Measurements from ENCODE around the gene CELA3B. TPM values are rescaled to one million over a fixed set of nuclear protein-coding genes. Genes with fewer than 3 reads are reported as not detected.

Gene CELA3B
- total and polyA plus RNA-seq, 2 of the 8 experiments (the other 6 are each of a cell fraction or from before 2014, with no cell fraction given), result not detected

- Histone ChIP-seq H4K91ac (replicated peaks; ENCODE audit: insufficient read length, low read length) (peak overlapping the region; percentile 42), H3K23ac (ENCODE audit: insufficient read length) (no peak overlapping the region), H3K14ac (ENCODE audit: insufficient read length) (no peak overlapping the region), H2AFZ (ENCODE audit: low read length) (no peak overlapping the region), H2BK5ac (ENCODE audit: low read depth, low read length) (peak overlapping the region; percentile 2; the same call in 1 of the 2 replicates), H2BK15ac (ENCODE audit: low read length) (no peak overlapping the region), H3K23me2 (ENCODE audit: low read depth, low read length) (no peaks in the 10 kb centered on the region), H3K36me3 (ENCODE audit: control insufficient read depth in 2 of 4, insufficient read depth in 4 of 4, low read length in 3 of 4) (no peaks in the 10 kb centered on the region), H4K5ac (ENCODE audit: insufficient read length, low read depth, low read length) (no peak overlapping the region), H2BK120ac (replicated peaks; ENCODE audit: low read depth, low read length) (no peak overlapping the region), H3K4me1 (replicated peaks in 1 of 4; ENCODE audit: control insufficient read depth in 3 of 4, insufficient read depth in 4 of 4, low read length in 3 of 4) (peaks cover 8 to 38% (median 20%) of the 10 kb centered on the region in 4 experiments), H2BK20ac (ENCODE audit: low read length) (no peak overlapping the region), H3K79me1 (ENCODE audit: low read depth, low read length) (peaks cover 25% of the 10 kb centered on the region), H3K27me3 (replicated peaks in 1 of 4; ENCODE audit: control insufficient read depth in 3 of 4, extremely low read depth in 1 of 4, insufficient read depth in 3 of 4, low read length in 3 of 4) (no peaks in the 10 kb centered on the region), H4K20me1 (replicated peaks in 1 of 2; ENCODE audit: control insufficient read depth in 1 of 2, insufficient read depth in 2 of 2, low read length in 2 of 2) (peaks cover 6 to 22% of the 10 kb centered on the region in 2 experiments), H3K27ac (ENCODE audit: low read depth, low read length) (0 out of 2 replicates have a peak overlapping the region, but pooled peaks have one; percentile 23), H3K4ac (replicated peaks; ENCODE audit: insufficient read length, low read depth, low read length) (no peak overlapping the region), H3K79me2 (ENCODE audit: control insufficient read depth in 1 of 2, insufficient read depth in 2 of 2, low read length in 2 of 2) (peaks cover 0 to 61% of the 10 kb centered on the region in 2 experiments; a peak in 2 of 4 replicates), H3K9ac (replicated peaks in 1 of 4; ENCODE audit: extremely low read depth in 1 of 4, low read depth in 3 of 4, low read length in 3 of 4) (no peak overlapping the region), H4K8ac (ENCODE audit: extremely low read depth, insufficient read depth, low read length) (no peak overlapping the region), H3K56ac (replicated peaks; ENCODE audit: insufficient read length, low read depth, low read length) (no peak overlapping the region), H2BK12ac (ENCODE audit: low read depth, low read length) (no peak overlapping the region), H3K4me2 (ENCODE audit: insufficient read depth in 1 of 2, low read depth in 2 of 2, low read length in 2 of 2) (no peak overlapping the region), H2AK5ac (ENCODE audit: low read depth, low read length) (no peak overlapping the region), H3K4me3 (ENCODE audit: extremely low read depth in 1 of 4, insufficient read depth in 2 of 4, low read depth in 3 of 4, low read length in 4 of 4) (no peak overlapping the region), H3K9me3 (ENCODE audit: insufficient read depth in 2 of 2, low read depth in 1 of 2, low read length in 1 of 2) (no peaks in the 10 kb centered on the region), H3K18ac (ENCODE audit: extremely low read depth, low read length) (no peak overlapping the region)
- CTCF ChIA-PET (ENCODE audit: partially characterized antibody), result interaction anchor here (0.7 to 3.7 kb wide), 2 partner anchors 33 to 34 kb away, joined by 3 to 11 read pairs; no protein-coding TSS in a partner anchor
- DNase-seq (ENCODE audit: low read depth in 1 of 2, low spot score in 2 of 2) (no peak), FAIRE-seq (no peak)
- WGBS, 2 experiments (ENCODE audit: extremely low coverage in 1 of 2, insufficient coverage in 1 of 2, insufficient read length in 1 of 2, insufficient replicate concordance in 2 of 2, low coverage in 1 of 2, low lambda C conversion rate in 2 of 2, missing lambda C conversion rate in 1 of 2), result 89% methylated on average over 6 of the region's 6 CpGs; no CpG with 5 or more reads in 1 of the 2 experiments
- POLR2A ChIA-PET (ENCODE audit: partially characterized antibody), result interaction anchor here (1.2 to 5.9 kb wide), 3 partner anchors 10 to 15 kb away, joined by 4 to 36 read pairs (median 4); no protein-coding TSS in a partner anchor
- TF ChIP-seq BCL11A (IDR thresholded peaks at IDR 0.05; ENCODE audit: low read depth in 2 of 2, low read length in 2 of 2), result no peak
- TF ChIP-seq JUN (IDR thresholded peaks at IDR 0.05; ENCODE audit: low read depth, low read length), result no peak
- no peak for TF ChIP-seq HDAC6 (IDR thresholded peaks at IDR 0.05; ENCODE audit: low read depth, low read length)
- TF ChIP-seq SAP30 (IDR thresholded peaks at IDR 0.05; ENCODE audit: insufficient read depth, insufficient replicate concordance, low read length), result no peak
- TF ChIP-seq SRF (IDR thresholded peaks at IDR 0.05; ENCODE audit: low read depth, low read length), result no peak
- no peak for TF ChIP-seq ZNF274 (IDR thresholded peaks at IDR 0.05; ENCODE audit: borderline replicate concordance, extremely low read depth, low read length)
- no peak for TF ChIP-seq CHD1 (IDR thresholded peaks at IDR 0.05; ENCODE audit: low read depth, low read length)
- TF ChIP-seq CEBPB (IDR thresholded peaks at IDR 0.05; ENCODE audit: low read depth, low read length), result no peak
- no peak for TF ChIP-seq RNF2 (IDR thresholded peaks at IDR 0.05; ENCODE audit: borderline replicate concordance, low read depth, low read length, missing control alignments, poor library complexity, severe bottlenecking)
- TF ChIP-seq KDM5A (IDR thresholded peaks at IDR 0.05; ENCODE audit: low read length), result no peak
- TF ChIP-seq NRF1 (IDR thresholded peaks at IDR 0.05; ENCODE audit: low read depth, low read length), result no peak
- TF ChIP-seq RFX5 (IDR thresholded peaks at IDR 0.05; ENCODE audit: borderline replicate concordance, low read depth, low read length), result no peak
- no peak for TF ChIP-seq CREB1 (IDR thresholded peaks at IDR 0.05)
- TF ChIP-seq TBP (IDR thresholded peaks at IDR 0.05; ENCODE audit: low read depth, low read length), result no peak
These were observed 46.1 kb upstream of the CELA3B start for GRCh38 chr1:21930629-21931170.

All from H1 (cell line).